Activated effector memory CD4-positive, alpha-beta T cell treated with anti-CD3 and anti-CD28 coated beads, Interleukin-2, amount 50 U/mL, for 16 hours (primary cell): Measurements from ENCODE around the gene TXNRD2.

ENCODE experiments used
- DNase-seq: peaks from one replicate; pipeline ENCODE4 v3.0.0-alpha.2; 2020

The TXNRD2 gene

GRCh38 chr22:19941365-19942082 is at the start of gene TXNRD2, which contains the start of gene COMT:
Gene TXNRD2, minus strand, starts transcription at chr22:19941818. Its CDS starts 15 bp downstream, at chr22:19941803.
Gene COMT, plus strand, starts transcription at chr22:19941772. Its CDS starts 20,755 bp downstream, at chr22:19962527.
- DNase-seq: peak; percentile 89

GRCh38 chr22:19991395-19991644 is 49.7 kb upstream of the TXNRD2 start:
- DNase-seq: no peak

GRCh38 chr22:19990609-19991394 is 49.2 kb upstream of the TXNRD2 start:
- no peak for DNase-seq

- no peak for DNase-seq
Measured at GRCh38 chr22:19990188-19990587, 48.6 kb upstream of the TXNRD2 start.

DNA sequence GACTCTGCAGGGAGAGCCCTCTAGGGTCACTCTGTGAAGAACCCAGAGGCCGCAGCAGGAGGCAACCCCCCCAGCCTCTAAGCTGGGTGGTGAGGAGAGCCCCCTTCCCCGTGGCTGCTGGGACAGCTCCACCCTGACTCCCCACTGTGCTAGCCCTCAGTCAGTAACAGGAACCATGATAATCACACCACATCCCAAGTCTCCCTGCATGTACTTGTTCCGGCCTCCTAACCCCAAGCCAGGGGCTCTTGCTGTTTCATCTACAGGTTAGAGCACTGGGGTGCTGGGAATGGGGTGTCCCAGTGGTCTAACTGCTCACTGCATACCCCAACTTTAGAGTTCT is 48.1 kb upstream of the TXNRD2 start:
- no peak for DNase-seq

GRCh38 chr22:19988965-19989724 is 47.5 kb upstream of the TXNRD2 start:
- no peak for DNase-seq

DNA sequence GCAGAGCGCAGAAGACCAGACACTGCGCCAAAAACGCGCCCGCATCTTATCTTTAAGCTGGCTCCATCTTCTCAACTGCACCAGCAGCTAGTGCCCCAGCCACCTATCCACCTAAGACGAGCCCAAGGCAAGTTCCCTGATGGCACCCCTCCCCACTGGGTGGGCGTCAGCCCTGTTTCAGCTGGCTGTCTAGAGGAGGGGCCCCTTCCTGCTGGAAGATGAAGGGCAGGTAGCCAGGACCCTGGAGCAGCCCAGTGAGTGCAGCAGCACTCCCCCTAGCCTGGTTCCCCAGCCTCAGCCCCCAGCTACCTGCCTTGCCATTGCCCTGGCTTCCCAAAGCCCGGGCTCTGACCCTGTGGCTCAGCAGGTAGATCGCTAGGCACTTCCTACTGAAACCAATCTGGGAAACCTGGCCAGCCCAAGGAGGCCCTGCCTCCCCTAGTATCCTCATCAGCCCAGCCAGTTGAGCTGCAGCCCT is 46.8 kb upstream of the TXNRD2 start:
- no peak for DNase-seq

DNA sequence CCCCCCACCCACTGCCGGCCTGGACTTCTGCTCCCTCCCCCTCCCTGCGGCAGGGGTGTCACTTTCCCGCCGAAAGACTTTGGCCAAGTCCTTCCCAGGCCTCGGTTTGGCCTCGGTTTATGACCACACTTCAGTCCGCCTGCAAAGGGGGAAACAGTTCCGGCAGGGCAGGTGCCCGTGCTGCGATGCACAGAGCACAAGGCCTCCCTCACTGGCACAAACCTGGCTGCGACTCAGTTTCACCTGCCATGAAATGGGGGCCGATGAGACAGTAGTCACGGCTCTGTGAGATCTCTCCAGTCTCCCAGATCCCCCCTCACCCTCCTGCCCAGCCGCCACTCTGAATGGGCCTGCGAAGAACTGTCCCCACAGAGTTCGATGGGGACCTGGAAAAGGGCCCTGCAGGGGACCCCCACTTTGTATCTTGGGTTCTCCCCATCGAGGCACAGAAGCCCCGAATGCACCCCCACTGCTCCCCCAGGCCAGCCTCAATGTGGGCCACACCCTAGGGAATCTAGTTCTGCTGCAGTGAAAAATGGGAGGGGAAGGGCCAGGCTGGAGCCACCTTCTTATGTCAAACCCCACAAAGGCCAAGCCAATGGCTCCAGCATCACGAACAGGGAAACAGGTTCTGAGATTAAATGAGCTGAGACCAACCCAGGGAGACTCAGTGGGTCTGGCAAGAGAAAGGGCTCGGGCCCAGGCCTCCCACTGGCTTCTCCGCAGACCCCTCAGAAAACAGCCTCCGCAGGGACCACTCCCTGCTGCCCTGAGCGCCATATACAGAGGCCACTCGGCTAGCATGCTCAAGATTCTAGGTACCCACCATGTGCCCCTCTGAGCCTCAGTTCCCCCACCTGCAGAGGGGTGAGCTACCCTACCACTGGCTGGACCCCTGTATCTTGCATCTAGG is 46.0 kb upstream of the TXNRD2 start:
- DNase-seq: no peak

DNA sequence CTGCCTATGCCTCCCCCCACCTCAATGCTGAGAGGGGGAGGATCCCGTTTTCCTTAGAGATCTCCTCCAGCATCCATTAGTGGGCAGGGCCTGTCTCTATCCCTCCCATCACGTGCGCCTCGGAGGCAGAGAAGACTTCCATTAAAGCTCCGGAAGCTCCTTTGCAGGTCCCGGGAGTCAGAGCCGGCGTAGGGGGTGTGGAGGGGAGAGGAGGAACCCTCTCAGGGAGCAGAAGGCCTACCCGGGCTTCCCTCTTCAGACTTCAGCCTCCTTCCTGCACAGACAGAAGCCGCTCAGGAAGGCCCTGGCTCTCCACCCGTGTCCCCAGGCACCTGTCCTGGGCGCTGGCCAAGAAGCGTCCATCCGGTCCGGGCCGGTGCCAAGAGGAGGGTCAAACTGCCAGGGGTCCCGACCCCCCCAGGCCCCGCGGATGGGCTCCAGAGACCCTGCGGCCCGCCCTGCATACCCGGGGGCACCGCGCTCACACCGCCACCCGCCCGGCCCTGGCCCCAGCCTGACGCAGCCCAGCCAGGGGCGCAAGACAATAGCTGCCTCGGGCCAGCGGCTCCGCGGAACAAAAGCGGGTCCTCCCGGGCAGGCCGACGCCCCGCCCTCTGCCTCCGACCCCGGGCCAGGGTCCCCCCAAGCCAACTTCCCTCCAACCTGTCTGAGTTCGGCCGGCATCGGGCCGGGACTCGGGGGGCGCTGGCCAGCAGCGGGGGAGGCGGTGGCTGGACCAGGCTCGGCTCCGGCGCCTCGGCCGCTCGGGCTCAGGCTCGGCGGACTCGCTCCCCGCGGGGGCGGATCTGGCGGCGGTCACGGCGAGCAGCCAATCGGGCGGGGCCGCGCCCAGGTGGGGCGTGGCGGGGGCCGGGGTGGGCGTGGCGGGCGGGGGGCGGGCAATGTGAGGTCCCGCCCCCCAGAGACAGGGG is 45.1 kb upstream of the TXNRD2 start:
- peak; percentile 85 for DNase-seq

DNA sequence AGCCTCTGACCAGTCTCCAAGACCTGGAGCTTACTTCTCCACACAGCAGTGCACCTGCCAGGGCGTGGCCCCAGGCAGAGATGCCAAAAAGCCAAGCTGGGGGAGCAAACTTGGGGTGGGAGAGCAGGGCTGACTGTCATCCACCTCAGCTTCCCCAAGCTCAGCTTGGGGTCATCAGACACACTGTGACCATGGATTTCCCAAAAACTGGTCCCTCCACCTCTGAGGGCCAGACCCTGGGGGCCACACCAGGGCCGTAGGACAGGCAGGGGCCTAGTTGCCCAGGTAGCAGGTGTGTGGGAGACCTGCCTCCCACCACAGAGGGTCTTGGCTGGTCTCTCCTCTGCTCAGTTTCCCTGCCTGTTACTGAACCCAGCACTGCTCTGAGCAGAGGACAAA is 44.4 kb upstream of the TXNRD2 start:
- no peak for DNase-seq

DNA sequence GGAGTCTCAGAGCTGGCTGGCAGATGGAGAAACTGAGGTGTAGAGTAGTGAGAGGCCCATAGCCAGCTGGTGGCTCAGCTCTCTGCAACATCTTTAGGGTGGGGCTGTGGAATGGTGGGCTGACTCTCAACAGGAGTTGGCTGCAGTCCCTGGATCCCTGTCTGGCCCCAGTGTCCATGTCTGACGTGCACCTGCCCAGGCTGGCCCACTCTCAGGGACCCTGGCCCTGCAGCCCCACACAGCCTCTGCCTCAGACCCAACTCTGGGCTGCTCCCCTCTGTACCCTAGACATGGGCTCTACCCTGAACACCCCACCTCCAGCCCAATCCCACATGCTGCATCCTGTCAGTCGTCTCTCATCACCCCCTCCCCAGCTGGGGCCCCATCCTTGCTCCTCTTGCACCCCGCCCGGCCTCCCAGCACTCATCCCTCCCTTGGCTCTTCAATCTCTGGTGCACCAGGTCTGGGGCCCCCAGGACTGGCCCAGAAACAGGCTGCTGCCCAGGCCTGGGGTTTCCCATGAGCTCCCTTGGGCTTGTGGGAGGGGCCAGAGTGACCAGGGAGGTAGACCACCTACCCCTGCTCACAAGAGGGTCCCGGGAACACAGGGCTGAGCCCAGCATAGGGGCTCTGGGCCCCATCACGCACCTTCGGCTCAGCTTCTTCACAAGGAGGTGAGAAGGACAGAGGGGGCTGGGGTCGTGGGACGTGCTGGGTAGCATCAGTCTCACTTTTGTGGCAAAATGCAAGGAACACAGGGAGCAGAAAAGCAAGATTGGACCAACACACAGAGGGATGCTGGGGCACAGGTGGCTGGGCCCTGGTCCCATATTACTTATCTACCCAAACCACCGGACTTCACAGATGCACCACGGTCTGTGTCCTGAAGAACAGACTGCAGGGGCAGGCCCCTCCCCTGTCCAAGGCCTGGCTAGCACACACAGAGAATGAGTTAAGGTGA is 43.5 kb upstream of the TXNRD2 start:
- no peak for DNase-seq

DNA sequence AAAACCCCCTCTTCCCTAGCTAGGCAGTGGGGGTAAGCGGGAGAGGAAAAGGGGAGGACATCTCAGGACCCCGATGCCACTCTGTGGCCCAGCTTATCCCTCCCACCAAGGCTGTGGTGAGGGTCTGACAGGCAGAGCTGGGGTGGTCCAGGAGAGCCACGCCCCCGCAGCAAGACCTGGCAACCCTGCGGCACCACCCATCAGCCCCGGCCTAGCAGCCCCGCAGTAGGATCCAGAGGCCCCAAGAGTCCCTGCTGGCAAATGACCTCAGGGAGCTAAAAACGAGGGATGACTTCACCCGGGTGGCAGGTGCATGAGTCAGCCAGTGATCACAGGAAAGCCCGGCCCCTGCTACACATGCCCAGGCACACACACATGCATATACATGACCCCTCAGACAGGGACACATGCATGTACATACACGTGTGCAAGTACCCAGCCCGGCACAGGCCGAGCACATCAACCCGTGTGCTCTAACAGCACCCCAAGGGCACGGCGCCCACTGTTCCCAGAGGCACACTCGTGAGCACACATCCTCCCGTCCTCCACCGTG is 42.7 kb upstream of the TXNRD2 start:
- DNase-seq: no peak

GRCh38 chr22:19983741-19984140 is 42.1 kb upstream of the TXNRD2 start:
- no peak for DNase-seq

- DNase-seq: no peak
Measured at GRCh38 chr22:19982991-19983578, 41.5 kb upstream of the TXNRD2 start.

DNA sequence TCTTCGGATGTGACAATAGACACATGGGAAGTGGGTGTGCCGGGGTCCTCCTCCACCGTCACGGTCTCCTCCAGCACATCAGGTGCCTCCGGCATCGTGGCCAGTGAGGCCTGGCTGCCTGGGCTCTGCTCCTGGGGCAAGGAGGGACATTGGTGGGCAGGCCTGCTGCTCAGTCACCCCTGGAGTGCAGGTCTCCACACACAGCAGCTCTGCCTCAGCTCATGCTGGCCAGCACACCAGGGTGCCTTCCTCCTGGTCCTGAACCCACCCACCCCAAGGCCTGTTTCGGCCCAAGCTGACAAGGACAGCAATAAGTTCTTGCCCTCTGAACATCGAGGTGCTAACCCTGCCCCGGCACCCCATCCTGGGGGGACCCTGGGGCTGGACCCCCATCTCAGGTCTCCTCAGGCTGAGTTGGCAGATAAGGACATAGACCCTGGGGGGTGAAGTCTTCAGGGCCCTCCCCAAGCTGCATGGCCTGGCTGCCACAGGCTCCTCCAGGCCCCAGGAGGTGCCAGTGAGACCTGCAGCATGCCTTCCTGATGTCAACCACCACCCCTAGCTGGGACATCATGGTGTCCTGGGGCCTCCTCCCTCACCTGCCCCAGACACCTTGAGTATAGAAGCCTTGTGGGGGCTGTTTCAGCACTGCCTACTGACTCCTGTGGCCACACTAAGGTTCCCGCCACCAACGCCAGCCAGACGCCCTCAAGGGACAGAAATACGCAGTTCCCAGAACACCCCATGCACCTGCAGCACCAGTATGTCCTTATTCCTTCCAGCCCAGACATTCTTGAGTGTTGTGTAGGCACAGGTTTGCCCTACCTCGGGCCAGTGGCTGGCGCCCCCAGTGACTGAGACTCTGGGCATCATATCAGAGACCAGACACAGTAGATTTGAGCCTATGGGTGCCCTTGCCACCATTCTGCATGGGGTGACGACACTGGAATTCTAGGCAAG is 40.6 kb upstream of the TXNRD2 start:
- no peak for DNase-seq

GRCh38 chr22:19981171-19981960 is 39.7 kb upstream of the TXNRD2 start:
- no peak for DNase-seq

DNA sequence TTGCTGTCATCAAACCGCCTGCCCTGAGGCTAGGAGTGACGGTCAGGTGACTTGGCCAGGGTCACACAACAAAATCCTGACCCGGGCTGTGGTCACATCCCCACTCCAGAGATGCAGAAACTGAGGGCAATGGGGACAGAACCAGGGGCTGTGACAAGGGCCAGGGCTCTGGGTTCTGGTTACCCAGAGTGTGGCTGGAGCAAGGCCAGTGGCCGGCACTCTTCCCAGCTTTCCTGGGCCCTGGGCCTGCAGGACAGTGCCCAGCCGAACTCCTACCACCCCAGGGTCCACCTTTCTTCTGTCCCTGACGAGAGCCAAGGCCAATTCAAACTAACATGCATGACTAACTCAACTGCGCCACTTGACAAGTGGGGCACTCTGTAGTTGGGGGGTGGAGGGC is 39.1 kb upstream of the TXNRD2 start:
- no peak for DNase-seq
